CD4-positive, CD25-positive, alpha-beta regulatory T cell (primary cell): ENCODE measurements around the gene NPIPA8. TPM values are rescaled to one million over a fixed set of nuclear protein-coding genes. Genes with fewer than 3 reads are reported as not detected.
"Not testable (repeated sequence)": the region's sequence is repeated elsewhere in the genome, so short reads cannot be mapped to it uniquely, and the experiment has no call there.

Experiments
- ATAC-seq, 2 donors: fragments of 150-1000 bp; cut with Tn5 transposase; one replicate each; pipeline ENCODE4 v1.10.0; 2021; ENCODE audit warnings: low read depth in 2 of 2, moderate number of reproducible peaks in 2 of 2, moderate library complexity in 1 of 2
- DNase-seq, 3 donors: peaks; one replicate each; pipeline versions ENCODE4 v3.0.0 to v3.0.0-alpha.2; 2012 to 2022; ENCODE audit warnings: mixed read lengths in 1 of 3
- H3K27ac ChIP-seq: one replicate; pipeline ENCODE4 v1.7.0; 2013; ENCODE audit warnings: mild to moderate bottlenecking, low read length; ENCODE audit not compliant: insufficient read depth, poor library complexity, severe bottlenecking
- H3K27me3 ChIP-seq: one replicate; pipeline ENCODE4 v1.7.0; 2013; ENCODE audit warnings: low read length; ENCODE audit not compliant: control insufficient read depth, insufficient read depth
- H3K36me3 ChIP-seq: one replicate; pipeline ENCODE4 v1.7.0; 2013; ENCODE audit warnings: mild to moderate bottlenecking, low read length, moderate library complexity; ENCODE audit not compliant: control insufficient read depth, insufficient read depth
- H3K4me1 ChIP-seq: 2 replicates; pipeline ENCODE4 v1.7.0; 2013; ENCODE audit warnings: mild to moderate bottlenecking, low read length; ENCODE audit not compliant: insufficient read depth, control insufficient read depth, poor library complexity, severe bottlenecking
- H3K4me3 ChIP-seq: one replicate; pipeline ENCODE4 v1.7.0; 2013; ENCODE audit warnings: low read depth, mild to moderate bottlenecking, low read length, moderate library complexity
- H3K9me3 ChIP-seq, 2 experiments: 1 replicate in 1 of 2; 2 replicates in 1 of 2; pipeline ENCODE4 v1.7.0; 2013; ENCODE audit warnings: low read length in 2 of 2, mild to moderate bottlenecking in 1 of 2, moderate library complexity in 1 of 2; ENCODE audit not compliant: control insufficient read depth in 2 of 2
- H3K27ac Mint-ChIP-seq, 3 donors: one replicate each; pipeline ENCODE4 v1.8.0; 2020 to 2022; ENCODE audit warnings: mild to moderate bottlenecking in 3 of 3, mixed read lengths in 3 of 3, moderate library complexity in 2 of 3
- H3K27me3 Mint-ChIP-seq: one replicate; pipeline ENCODE4 v1.8.0; 2022; ENCODE audit warnings: mild to moderate bottlenecking, mixed read lengths
- H3K36me3 Mint-ChIP-seq: one replicate; pipeline ENCODE4 v1.8.0; 2020; ENCODE audit warnings: mixed read lengths
- H3K4me1 Mint-ChIP-seq, 4 donors: one replicate each; pipeline ENCODE4 v1.8.0; 2020 to 2022; ENCODE audit warnings: mixed read lengths in 4 of 4, mild to moderate bottlenecking in 1 of 4
- H3K4me3 Mint-ChIP-seq, 4 donors: one replicate each; pipeline ENCODE4 v1.8.0; 2020 to 2022; ENCODE audit warnings: mild to moderate bottlenecking in 4 of 4, mixed read lengths in 4 of 4, moderate library complexity in 3 of 4
- H3K9me3 Mint-ChIP-seq, 7 donors: one replicate each; pipeline ENCODE4 v1.8.0; 2020 to 2022; ENCODE audit warnings: mixed read lengths in 7 of 7, mild to moderate bottlenecking in 3 of 7, moderate library complexity in 2 of 7
- polyA plus RNA-seq, 4 donors: library from polyadenylated mRNA; unstranded; fragments of 300-500 nt; fragmentation: Illumina TruSeq; gene quantifications; one replicate each; pipeline ENCODE4 v1.2.3, GENCODE V29; 2021
- total RNA-seq: library from RNA; stranded (reverse); gene quantifications from one replicate; pipeline ENCODE4 v1.2.3, GENCODE V29; 2022

Gene NPIPA8
- total and polyA plus RNA-seq, 5 donors from 2014 or later = 0.29 to 0.65 (median 0.55) TPM; not detected in 2

DNA sequence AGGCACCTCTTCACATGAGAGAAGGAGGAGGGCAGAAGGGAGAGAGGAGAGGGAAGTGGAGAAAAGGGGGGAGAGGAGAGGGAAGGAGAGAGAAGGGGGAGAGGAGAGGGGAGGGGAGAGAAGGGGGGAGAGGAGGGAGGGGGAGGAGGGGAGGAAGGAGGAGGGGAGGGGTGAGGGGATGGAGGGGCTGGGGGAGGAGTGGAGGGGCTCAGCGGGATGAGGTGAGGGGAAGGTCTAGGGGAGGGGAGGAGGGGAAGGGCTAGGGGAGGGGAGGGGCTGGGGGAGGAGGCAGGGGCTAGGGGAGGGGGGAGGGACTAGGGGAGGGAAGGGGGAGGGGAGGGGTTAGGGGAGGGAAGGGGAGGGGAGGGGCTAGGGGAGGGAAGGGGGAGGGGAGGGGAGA is 5.5 kb upstream of the NPIPA8 start:
- H3K27me3 ChIP-seq, H3K36me3 ChIP-seq, H3K9me3 ChIP-seq, H3K4me1 ChIP-seq, H3K4me3 ChIP-seq, H3K27me3 Mint-ChIP-seq, H3K4me1 Mint-ChIP-seq, H3K27ac Mint-ChIP-seq, H3K27ac ChIP-seq, H3K9me3 Mint-ChIP-seq, DNase-seq, H3K4me3 Mint-ChIP-seq, ATAC-seq, H3K36me3 Mint-ChIP-seq: not testable (repeated sequence)

DNA sequence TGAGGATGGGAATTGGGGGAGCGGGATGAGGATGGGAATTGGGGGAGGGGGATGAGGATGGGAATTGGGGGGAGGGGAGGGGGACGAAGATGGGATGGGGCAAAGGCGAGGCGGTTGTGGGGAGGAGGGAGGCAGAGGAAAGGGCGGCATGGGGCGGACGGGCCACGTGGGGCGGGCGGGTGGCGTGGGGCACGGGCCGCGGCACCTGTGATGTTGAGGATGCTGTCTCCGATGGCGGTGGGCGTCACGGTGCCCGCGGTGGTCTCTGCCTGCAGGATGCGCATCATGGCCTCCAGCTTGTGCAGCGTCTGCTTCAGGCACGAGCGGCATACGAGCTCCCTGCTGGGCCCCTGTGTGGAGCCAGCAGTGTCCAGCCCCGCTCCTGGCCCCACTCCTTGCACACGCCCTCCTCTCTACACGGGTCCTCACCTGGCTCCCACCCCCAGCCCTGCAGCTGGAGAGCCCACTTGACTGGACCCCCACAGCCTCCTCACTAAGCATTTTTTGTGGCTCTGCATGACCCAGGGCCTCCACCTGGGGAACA is 5.0 kb upstream of the NPIPA8 start:
- not testable (repeated sequence) for H3K4me1 Mint-ChIP-seq

DNA sequence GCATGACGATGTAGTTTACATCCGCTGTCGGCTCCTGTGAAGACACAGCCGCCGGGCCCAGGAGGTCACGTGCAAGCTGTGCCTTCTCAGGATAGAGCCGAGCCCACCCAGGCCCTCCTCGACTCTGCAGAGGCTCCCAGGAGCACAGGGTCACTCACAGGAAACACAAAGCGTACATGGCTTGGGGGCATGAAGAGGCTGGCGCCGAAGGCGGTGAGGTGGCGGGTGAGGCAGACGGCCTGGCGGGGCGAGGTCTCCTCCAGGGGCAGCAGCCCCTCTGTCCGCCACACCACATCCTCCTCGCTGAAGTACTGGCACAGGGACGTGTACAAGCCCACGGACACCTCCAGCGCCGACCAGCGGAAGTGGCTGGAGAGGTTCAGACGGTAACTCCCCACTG is 2.7 kb upstream of the NPIPA8 start:
- not testable (repeated sequence) for H3K27ac ChIP-seq, H3K4me1 Mint-ChIP-seq, H3K4me3 Mint-ChIP-seq, ATAC-seq, H3K4me1 ChIP-seq, H3K27ac Mint-ChIP-seq, H3K4me3 ChIP-seq, H3K36me3 Mint-ChIP-seq, DNase-seq, H3K36me3 ChIP-seq, H3K9me3 ChIP-seq, H3K27me3 ChIP-seq, H3K9me3 Mint-ChIP-seq, H3K27me3 Mint-ChIP-seq

More for the DNA sequence above, 5.0 kb upstream of the NPIPA8 start:
- DNase-seq, H3K4me3 ChIP-seq, H3K36me3 Mint-ChIP-seq, H3K4me1 ChIP-seq, H3K27ac ChIP-seq, H3K36me3 ChIP-seq, H3K27me3 ChIP-seq, H3K27ac Mint-ChIP-seq, ATAC-seq, H3K27me3 Mint-ChIP-seq, H3K9me3 Mint-ChIP-seq, H3K9me3 ChIP-seq, H3K4me3 Mint-ChIP-seq: not testable (repeated sequence)

DNA sequence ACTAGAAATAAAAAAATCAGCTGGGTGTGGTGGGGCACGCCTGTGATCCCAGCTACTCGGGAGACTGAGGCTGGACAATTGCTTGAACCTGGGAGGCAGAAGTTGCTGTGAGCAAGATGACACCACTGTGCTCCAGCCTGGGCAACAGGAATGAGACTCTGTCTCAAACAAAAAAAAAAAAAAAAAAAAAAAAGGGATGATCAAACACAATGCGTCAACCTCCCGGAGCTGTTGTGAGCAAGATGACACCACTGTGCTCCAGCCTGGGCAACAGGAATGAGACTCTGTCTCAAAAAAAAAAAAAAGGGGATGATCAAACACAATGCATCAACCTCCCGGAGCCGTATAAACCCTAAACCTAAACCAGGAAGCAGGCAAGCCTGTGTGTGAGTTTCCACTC is 24.7 kb downstream of the NPIPA8 start:
- H3K36me3 Mint-ChIP-seq, H3K4me3 ChIP-seq, DNase-seq: not testable (repeated sequence)

DNA sequence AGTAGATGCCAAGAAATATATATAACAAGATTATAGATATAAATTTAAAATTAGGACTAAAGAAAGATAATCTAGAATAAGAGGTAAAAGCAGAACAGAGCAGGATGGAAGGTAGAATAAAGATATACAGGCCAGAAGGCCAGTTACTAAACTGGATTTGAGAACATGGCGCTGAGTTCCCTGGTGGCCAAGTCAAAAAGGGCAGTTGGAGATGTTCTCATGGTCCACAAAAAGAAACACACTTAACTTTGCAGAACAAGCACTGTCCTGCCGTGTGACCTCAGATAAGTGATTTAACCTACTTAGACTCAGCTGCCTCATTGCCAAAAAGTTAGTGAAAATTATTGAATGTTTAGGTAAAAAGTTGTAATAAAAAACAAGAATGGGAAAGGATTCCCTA is 27.4 kb downstream of the NPIPA8 start:
- H3K36me3 ChIP-seq, H3K36me3 Mint-ChIP-seq, H3K4me1 ChIP-seq, H3K27me3 Mint-ChIP-seq, ATAC-seq, DNase-seq, H3K4me1 Mint-ChIP-seq, H3K4me3 Mint-ChIP-seq, H3K4me3 ChIP-seq, H3K9me3 Mint-ChIP-seq, H3K27ac ChIP-seq, H3K27me3 ChIP-seq, H3K9me3 ChIP-seq, H3K27ac Mint-ChIP-seq: not testable (repeated sequence)

More for the DNA sequence above, 24.7 kb downstream of the NPIPA8 start:
- not testable (repeated sequence) for H3K4me1 ChIP-seq, H3K27me3 Mint-ChIP-seq, H3K27ac ChIP-seq, H3K36me3 ChIP-seq, H3K4me1 Mint-ChIP-seq, H3K4me3 Mint-ChIP-seq, H3K27ac Mint-ChIP-seq, H3K9me3 Mint-ChIP-seq, H3K27me3 ChIP-seq, ATAC-seq, H3K9me3 ChIP-seq

DNA sequence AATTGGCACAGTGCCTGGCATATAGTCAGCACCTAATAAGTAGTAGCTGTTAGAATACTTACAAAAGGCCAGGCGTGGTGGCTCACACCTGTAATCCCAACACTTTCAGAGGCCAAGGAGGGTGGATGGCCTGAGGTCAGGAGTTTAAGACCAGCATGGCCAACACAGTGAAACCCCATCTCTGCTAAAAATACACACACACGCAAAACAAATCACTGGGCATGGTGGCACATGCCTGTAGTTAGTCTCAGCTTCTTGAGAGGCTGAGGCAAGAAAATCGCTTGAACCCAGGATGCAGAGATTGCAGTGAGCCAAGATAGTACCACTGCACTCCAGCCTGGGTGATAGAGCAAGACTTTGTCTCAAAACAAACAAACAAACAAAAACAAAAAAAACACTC is 29.3 kb downstream of the NPIPA8 start:
- H3K4me3 ChIP-seq, H3K4me1 ChIP-seq, DNase-seq, H3K27me3 ChIP-seq, H3K9me3 ChIP-seq, H3K36me3 Mint-ChIP-seq, H3K4me3 Mint-ChIP-seq, ATAC-seq, H3K36me3 ChIP-seq, H3K4me1 Mint-ChIP-seq, H3K27ac ChIP-seq, H3K27ac Mint-ChIP-seq, H3K27me3 Mint-ChIP-seq, H3K9me3 Mint-ChIP-seq: not testable (repeated sequence)

DNA sequence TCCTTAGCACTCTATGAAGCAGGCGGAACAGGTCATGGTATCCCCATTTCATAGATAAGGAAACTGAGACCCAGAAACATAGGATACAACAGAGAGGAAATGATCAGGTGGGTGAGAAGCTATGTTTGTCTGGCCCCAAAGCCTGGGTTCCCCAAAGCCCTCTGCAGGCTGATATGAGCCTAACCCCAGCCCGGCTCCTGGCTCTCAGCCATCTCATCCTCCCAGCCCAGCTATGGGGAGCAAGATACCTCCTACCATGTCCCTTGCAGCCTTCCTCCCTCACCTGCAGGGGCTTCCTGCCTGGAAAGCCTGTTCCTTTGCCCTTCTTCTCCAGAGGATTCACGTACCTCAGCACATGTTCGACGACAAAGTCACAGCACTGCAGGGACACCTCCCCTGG is 30.5 kb downstream of the NPIPA8 start:
- not testable (repeated sequence) for DNase-seq, H3K27ac Mint-ChIP-seq, ATAC-seq, H3K9me3 ChIP-seq, H3K4me3 Mint-ChIP-seq, H3K27me3 Mint-ChIP-seq, H3K27me3 ChIP-seq, H3K36me3 Mint-ChIP-seq, H3K9me3 Mint-ChIP-seq, H3K4me1 Mint-ChIP-seq, H3K36me3 ChIP-seq, H3K4me3 ChIP-seq, H3K27ac ChIP-seq, H3K4me1 ChIP-seq

DNA sequence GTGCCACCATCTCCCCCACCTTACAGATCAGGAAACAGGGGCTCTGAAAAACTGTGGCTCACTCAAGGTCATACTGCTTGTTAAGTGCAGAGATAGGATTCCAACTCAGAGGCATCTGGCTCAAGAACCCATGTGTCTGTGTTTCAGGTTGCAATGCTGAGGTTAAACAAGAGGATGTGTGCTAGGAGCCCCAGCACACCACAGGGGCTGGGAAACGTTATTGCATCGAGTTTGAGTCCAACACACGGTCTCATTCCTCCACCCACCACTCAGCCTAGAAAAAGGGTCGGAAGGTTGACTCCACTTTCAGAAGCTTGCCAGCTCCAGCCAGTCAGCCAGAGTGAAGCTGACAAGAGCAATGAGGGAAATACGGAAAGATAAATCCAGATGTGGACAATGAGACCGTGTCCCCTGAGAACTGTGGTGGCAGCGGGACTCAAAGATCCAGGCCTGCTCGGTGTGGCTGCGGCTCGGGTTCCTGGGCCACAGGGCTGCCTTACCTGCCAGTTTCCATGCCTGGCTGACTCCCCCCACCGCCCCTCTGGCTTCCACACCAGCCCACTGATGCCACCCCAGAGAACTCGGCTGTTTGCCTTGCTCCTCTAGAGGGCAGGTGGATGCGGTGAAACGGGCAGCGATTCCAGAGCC is 33.4 kb downstream of the NPIPA8 start:
- DNase-seq, ATAC-seq, H3K4me3 ChIP-seq, H3K4me1 Mint-ChIP-seq, H3K27me3 ChIP-seq, H3K4me3 Mint-ChIP-seq, H3K27ac Mint-ChIP-seq, H3K9me3 ChIP-seq, H3K4me1 ChIP-seq, H3K36me3 ChIP-seq, H3K27ac ChIP-seq, H3K27me3 Mint-ChIP-seq, H3K9me3 Mint-ChIP-seq, H3K36me3 Mint-ChIP-seq: not testable (repeated sequence)
